A549 (cell line): ENCODE results near the gene SV2A.

ENCODE experiments used
- CTCF ChIP-seq: fragments of >200 bp; sonication (Bioruptor Twin); formaldehyde crosslinking; IDR thresholded peaks from 3 replicates; pipeline ENCODE4 v1.5.1; 2016
- KDM1A ChIP-seq: fragments of 200-600 bp; sonication (generic); IDR thresholded peaks from 2 replicates; pipeline ENCODE4 v1.6.1; 2016; ENCODE audit warnings: low read depth, mild to moderate bottlenecking
- ZFP36 ChIP-seq: fragments of 450-650 bp; IDR thresholded peaks from 2 replicates; pipeline ENCODE4 v1.6.1; 2014; ENCODE audit warnings: borderline replicate concordance; ENCODE audit not compliant: partially characterized antibody

DNA sequence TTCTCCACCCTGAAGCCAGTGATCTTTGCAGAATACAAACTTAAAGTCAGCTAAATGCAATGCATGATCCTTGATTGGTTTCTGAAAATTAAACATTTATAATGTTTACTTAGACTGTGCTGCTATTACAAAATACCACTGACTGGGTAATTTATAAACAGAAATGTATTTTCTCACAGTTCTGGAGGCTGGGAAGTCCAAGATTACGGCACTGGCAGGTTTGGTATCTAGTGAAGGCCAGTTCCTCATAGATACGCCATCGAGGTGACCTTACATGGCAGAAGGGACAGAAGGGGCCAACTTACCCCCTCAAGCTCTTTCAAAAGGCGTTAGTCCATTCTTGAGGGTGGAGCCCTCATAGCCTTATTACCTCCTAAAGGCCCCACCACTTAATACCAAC, 21.1 kb downstream of the SV2A start:
- TF ChIP-seq KDM1A (no peak), CTCF (no peak), ZFP36 (no peak)
